ENCODE data around the gene CD81.

CD81 gene

DNA sequence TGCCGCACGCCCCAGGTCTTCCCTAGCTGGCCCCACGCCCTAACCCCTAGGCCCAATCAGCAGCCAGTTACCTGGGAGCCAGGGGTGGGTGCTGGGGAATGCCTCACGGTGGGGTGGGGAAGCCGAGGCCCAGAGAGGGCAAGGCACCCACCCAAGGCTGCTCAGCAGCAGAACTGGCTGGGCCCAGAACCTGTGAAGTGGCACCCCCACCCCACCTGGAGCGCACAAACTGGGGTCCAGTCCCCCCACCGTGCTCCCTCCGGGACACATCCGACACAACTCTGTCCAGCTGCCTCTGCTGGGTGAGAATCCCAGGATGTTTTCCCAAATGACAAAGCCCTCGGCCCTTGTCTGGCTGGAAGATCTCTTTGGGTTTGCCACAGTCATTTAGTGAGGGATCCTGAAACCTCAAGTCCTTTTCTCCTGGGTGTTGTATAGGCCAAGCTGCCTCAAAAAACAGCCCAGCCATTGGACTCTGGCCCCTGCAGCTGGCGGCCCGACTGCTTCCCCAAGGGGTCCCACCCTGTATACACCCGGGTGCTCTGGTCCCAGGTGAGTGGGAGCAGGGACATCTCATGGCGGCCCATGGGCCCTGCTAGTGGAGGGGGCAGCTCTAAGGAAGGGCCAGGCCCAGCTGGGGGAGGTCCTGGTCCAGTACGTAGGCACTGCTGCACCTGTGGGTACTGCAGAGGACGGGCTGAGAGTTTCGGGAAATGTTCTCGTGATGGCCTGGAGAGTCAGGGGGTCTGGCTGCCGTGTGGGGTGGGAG lies 44.3 kb downstream of the CD81 start:
- intact Hi-C loops (cut with DNase I; ENCODE audit: low total_unique reads), result loop anchor here (2.0 to 10.0 kb wide), 2 partner anchors 227 to 473 kb away; no protein-coding TSS in a partner anchor
- H3K27ac ChIP-seq, result no peak overlapping the region
- TF ChIP-seq CTCF (IDR thresholded peaks at IDR 0.05), result no peak
- H3K27me3 ChIP-seq, result peaks cover 0 to 59% of the 10 kb centered on the region in 2 donors
- no peaks in the 10 kb centered on the region for H3K36me3 ChIP-seq
- H3K9me3 ChIP-seq, result no peaks in the 10 kb centered on the region
- H3K4me1 ChIP-seq, result peaks cover 0 to 11% (median 3%) of the 10 kb centered on the region in 4 donors
- H3K4me3 ChIP-seq, result no peak overlapping the region
- no peak for DNase-seq

DNA sequence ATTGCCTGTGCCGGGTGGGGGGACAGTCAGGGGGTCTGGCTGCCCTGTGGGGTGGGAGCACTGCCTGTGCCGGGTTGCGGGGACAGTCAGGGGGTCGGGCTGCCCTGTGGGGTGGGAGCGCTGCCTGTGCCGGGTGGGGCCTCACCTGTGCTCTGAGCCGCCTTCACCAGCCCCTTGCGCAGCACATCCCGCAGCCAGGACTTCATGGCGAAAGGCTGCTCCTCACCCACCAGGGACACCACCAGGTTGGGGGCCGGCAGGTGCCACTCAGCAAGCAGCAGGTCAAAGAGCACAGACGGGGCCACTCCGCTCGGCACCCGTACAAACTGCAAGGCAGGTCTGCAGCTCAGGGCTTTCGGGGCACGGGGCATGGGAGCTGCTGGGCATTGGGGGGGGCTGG lies 44.9 kb downstream of the CD81 start:
- TF ChIP-seq CTCF (IDR thresholded peaks at IDR 0.05), result no peak
- DNase-seq, result no peak

DNA sequence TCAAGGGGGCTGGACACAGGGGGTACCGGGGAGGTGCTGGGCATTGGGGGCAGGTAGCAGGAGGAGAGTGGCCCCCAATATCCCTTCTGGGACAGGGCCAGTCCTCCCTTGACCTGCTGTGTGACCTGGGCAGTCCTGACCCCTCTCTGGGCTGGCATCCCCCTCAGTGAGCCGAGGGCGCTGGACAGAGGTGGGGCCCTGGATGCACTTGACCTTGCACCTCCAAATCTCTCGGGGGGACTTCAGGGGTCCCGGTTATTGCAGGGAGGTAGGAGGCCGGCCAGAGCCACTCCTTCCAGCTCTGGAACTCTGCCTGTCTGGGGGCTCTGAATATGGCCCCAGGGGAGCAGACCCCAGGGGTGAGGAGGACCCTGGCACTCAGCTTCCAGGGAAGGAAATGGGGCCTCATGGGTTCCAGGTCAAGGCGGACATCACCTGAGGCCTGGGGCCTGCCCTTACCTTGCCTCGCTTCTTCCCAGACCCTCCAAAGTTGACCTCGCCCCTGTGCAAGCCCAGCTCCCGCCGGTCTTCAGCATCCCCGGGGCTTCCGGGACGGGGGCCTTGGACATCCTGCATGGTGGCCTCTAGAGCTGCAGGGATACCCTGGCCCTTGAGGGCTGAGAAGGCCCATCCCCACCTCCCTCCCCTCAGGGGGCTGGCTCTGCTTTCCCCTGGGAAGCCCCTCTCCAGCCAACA lies 45.5 kb downstream of the CD81 start:
- H3K9me3 ChIP-seq, result no peaks in the 10 kb centered on the region
- intact Hi-C loops (cut with DNase I; ENCODE audit: low total_unique reads), result loop anchor here (10.0 kb wide), 1 partner anchor 472 kb away; no protein-coding TSS in a partner anchor
- no peak overlapping the region for H3K27ac ChIP-seq
- no peak overlapping the region for H3K4me3 ChIP-seq
- DNase-seq, result no peak
- no peaks in the 10 kb centered on the region for H3K36me3 ChIP-seq
- peaks cover 0 to 11% (median 3%) of the 10 kb centered on the region in 4 donors for H3K4me1 ChIP-seq
- TF ChIP-seq CTCF (IDR thresholded peaks at IDR 0.05), result no peak
- H3K27me3 ChIP-seq, result peaks cover 0 to 63% of the 10 kb centered on the region in 2 donors

More for the DNA sequence above, 44.9 kb downstream of the CD81 start:
- intact Hi-C loops (cut with DNase I; ENCODE audit: low total_unique reads), result loop anchor here (2.0 to 10.0 kb wide), 2 partner anchors 227 to 473 kb away; no protein-coding TSS in a partner anchor
- H3K4me1 ChIP-seq, result peaks cover 0 to 11% (median 3%) of the 10 kb centered on the region in 4 donors
- no peak overlapping the region for H3K4me3 ChIP-seq
- no peaks in the 10 kb centered on the region for H3K36me3 ChIP-seq
- H3K9me3 ChIP-seq, result no peaks in the 10 kb centered on the region
- H3K27me3 ChIP-seq, result peaks cover 0 to 62% of the 10 kb centered on the region in 2 donors
- no peak overlapping the region for H3K27ac ChIP-seq

DNA sequence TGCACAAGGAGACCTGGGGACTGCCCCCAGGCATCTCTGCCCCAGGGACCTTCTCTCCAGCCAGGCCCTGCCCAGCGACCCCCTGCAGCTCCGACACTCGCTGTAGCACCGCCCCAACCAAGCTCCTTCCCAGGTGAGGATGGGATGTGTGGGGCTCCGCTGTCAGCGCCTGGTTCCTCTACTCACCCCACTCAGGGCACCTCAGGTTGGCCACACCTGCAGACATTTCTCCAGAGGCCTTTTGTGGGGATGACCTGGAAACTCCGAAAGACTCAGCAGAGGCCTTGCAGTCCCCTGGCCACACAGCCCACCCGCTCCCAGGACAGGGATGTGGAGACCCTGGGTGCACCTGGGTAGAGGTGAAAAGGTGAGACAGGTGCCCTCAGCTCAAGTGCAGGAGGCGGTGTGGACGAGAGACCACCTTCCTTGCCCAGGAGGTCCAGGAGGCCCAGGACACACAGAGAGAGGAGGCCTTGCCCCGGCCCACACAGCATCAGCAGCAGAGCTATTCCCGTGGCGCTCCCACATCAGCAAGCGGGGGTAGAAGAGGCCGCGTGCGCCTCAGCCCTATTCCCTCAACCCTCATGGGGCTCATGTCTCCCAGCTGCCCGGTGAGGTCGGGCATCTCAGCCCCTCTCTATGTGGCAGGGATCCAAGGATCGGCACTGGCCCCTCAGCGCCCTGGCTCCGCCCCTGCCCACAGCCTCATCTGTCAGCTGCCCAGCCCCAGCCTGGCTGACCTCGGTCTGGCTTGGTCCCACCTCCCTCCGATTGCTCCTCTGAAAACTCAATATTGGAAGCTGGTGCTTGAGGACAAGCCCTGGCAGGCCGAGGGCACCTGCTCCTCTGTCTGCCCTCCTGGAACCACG lies 46.3 kb downstream of the CD81 start:
- Histone ChIP-seq H3K9me3 (no peaks in the 10 kb centered on the region), H3K27ac (no peak overlapping the region), H3K36me3 (no peaks in the 10 kb centered on the region), H3K4me3 (no peak overlapping the region), H3K4me1 (peaks cover 0 to 11% (median 3%) of the 10 kb centered on the region in 4 donors), H3K27me3 (peaks cover 0 to 60% of the 10 kb centered on the region in 2 donors)
- TF ChIP-seq CTCF (IDR thresholded peaks at IDR 0.05), result no peak
- intact Hi-C loops (cut with DNase I; ENCODE audit: low total_unique reads), result loop anchor here (2.0 to 10.0 kb wide), 2 partner anchors 121 to 471 kb away; partner anchors contain the start of gene TSPAN32
- no peak for DNase-seq
